CD4-positive, alpha-beta T cell treated with Interleukin-15 for 4 hours (primary cell): Measurements from ENCODE around the gene GPR3.
"Not testable (repeated sequence)": the region's sequence is repeated elsewhere in the genome, so short reads cannot be mapped to it uniquely, and the experiment has no call there.

ENCODE experiments used
- DNase-seq: peaks from one replicate; pipeline ENCODE4 v3.0.0-alpha.2; 2020; ENCODE audit warnings: low spot score

Gene GPR3

DNA sequence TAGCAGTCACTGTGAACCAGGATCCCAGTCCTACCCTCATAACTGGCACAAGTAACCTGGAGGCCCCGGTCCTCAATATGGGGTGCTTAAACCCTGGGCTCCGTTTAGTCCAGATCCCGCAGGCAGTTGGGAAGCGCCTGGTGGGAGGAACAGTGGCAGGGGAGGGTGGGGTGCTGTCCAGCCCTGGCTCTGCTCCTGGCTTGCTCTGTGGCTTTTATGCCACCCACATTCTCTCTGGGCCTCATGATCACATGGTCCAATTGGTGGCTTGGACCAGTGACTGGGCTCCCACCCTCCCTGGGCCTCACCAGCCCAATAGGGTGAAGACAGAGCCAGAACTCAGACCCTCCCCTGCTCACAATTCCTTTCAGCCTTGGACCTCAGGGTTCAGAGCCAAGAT lies 12.2 kb upstream of the GPR3 start:
- no peak for DNase-seq

- no peak for DNase-seq
Measured at GRCh38 chr1:27380766-27381733, 11.4 kb upstream of the GPR3 start.

DNA sequence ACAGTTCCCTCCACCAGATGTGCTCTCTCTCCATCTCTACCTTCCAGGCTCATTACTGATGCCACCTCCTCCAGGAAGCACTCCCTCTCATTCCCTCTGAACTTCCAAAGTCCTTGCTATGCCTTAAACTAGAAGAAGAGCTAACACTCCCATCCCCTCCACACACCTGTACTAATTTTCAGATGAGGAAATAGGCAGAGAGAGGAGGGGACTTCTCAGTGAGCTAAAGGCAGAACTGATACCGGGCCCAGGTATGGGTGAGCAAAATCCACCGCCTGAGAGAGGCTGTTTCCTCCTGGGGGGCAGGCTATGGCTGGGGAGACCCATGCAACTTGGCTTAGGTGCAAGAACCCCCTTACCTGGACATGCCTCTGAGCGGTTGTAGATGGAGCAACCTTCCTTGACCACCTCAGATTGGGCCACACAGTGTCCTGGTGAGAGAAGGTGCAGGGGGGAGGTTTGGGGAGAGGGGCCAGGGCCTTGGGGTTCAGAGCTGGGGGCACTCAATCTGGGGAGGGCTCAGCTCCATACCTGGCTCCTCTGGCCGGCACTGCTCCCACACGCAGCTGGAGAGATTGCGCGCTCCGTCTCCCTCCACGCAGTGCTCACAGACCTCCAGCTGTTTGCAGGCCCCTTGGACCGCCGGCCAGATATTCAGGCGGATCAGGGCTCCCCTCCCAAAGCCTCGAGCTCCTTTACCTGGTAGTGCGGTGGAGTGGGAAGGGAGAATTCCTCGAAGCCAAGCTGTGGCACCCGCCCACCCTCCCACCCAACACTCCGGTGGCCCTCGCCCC lies 10.3 kb upstream of the GPR3 start:
- no peak for DNase-seq

- DNase-seq: peak; percentile 17
Measured at GRCh38 chr1:27383039-27383605, 9.3 kb upstream of the GPR3 start, which contains the start of gene CD164L2. TSS of gene CD164L2 (minus strand) at chr1:27383333. CDS start at chr1:27383239, 94 bp downstream.

- no peak for DNase-seq
Measured at GRCh38 chr1:27383661-27384060, 8.8 kb upstream of the GPR3 start.

DNA sequence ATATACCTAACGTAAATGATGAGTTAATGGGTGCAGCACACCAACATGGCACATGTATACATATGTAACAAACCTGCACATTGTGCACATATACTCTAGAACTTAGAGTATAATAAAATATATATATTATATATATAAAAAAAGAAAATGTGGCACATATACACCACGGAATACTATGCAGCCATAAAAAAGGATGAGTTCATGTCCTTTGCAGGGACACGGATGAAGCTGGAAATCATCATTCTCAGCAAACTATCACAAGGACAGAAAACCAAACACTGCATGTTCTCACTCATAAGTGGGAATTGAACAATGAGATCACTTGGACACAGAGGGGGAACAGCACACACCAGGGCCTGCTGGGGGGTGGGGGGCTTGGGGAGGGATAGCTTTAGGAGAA lies 7.6 kb upstream of the GPR3 start:
- not testable (repeated sequence) for DNase-seq

- peak; percentile 78 for DNase-seq
Measured at GRCh38 chr1:27388337-27389005, 4.0 kb upstream of the GPR3 start.

DNA sequence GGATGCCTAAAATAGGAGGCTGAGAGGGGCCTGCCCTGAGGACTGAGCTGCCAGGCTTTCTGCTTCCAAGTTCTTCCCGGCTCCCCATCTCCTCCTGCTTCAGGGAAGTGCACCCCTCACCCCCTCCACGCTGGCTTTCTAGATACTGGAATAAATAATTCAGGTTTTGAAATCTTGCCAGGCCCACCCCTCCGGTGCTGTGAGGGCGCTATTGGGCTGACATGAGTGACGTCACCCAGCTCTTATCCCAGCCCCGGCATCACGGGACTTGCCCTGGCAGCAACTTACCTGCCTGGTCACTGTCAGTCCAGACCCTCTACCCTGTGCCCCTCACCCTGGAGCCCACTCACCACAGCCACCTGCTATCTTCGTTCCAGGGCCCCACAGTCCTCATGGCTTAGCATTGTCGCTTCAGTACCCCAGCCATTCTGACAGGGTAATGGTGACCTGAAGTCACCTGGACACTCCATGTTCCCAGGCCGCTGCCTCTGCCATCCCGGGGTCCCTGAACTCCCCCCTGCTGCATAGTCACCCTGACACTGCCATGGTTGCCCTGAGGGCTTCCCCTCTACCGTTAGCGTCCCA lies 819 bp upstream of the GPR3 start:
- DNase-seq: no peak

DNA sequence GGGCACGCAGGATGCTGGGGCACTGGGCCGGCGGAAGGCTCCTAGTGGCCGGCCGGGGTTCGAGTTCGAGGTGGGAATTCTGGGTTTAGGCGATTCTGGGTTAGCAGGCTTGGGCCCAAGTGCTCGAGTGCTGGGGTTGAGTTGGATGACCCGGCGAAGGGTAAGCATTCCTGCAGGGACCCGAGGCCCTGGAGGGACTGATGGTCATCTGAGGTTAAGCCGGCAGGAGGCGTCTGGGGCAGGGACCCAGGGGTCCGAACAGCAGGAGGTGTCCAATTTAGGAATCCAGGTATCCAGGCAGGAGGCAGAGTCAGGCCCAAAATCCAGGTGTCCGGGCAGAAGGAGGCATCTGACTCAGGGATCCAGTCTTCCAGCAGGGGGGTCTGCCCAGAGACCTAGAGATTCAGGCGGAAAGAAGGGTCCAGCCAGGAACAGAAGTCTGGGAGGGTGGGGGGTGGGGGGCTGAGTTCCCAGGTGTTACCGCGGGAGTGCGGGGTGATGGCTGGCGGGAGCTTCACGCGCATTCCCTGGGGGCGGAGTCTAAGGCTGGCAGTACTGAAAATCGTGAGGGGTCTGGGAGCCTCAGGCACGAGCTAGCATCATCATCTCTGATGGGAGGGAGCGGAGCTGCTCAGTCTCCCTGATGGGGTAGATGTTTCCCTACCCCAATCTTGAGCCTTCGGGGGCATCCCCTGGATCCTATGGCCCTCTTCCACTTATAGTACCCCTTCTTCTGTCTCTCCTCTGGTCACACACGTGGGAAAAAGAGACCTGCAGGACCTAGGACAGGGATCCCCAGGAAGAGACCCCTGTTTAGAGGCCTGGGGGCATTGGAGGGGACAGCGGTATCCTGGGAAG lies 585 bp downstream of the GPR3 start:
- no peak for DNase-seq

GRCh38 chr1:27393641-27394281 lies 1.3 kb downstream of the GPR3 start:
- no peak for DNase-seq

DNA sequence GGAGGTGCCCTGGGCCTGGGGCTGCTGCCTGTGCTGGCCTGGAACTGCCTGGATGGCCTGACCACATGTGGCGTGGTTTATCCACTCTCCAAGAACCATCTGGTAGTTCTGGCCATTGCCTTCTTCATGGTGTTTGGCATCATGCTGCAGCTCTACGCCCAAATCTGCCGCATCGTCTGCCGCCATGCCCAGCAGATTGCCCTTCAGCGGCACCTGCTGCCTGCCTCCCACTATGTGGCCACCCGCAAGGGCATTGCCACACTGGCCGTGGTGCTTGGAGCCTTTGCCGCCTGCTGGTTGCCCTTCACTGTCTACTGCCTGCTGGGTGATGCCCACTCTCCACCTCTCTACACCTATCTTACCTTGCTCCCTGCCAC lies 1.8 kb downstream of the GPR3 start:
- DNase-seq: no peak

- no peak for DNase-seq
Measured at GRCh38 chr1:27394925-27395324, 2.5 kb downstream of the GPR3 start.

DNA sequence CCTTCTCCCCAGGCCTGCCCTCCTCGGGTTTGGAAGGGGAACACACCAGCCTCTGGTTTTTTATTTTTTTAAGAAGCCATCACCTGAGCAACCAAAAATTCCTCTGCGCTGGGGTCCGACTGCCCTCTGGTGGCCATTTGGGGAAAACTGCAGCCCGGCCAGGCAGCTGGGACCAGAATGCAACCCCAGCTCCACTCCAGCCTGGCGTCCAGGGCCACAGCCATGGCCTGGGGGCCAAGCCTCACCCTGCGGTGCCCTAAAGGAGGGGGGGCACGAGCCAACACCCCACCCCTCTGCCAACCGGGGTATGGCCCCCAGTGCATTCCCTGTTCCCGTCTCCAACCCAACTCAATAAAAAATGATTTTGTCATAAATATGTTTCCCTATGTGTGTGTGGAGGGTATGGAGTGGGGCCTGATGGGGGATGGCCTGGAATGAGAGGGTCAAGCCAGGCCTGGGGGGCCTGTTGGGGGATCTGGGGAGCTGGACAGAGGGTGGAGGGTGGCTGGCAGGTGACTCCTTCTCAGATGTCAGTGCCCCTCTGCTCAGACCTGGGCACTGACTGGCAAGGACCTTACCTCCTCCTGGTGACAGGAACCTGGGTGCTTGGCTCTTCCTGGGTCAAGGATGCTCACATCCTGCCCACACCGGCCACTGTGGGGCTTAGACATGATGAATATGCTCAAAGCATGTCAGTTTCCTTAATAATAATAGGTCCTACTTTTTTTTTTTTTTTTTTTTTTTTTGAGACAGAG lies 3.2 kb downstream of the GPR3 start:
- peak; percentile 84 for DNase-seq

DNA sequence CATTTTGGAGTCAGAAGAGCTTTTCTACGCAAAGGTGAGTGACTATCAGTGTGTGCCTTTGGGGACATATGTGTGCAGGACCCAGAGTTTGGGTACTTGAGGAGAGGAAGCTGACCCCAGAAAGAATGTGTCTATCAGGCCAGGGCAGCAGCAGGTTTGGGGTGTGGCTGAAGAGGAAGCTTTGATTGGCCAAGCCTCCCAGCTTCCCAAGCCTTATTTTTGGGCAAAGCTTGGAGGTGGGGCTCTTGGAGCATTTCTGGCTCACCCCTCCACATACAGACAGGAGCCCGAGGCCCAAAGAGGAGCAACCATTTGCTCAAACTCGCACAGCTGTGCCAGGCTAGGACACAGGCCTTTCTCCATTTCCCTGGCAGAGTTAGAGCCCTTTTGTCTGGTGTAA lies 4.7 kb downstream of the GPR3 start:
- DNase-seq: no peak

DNA sequence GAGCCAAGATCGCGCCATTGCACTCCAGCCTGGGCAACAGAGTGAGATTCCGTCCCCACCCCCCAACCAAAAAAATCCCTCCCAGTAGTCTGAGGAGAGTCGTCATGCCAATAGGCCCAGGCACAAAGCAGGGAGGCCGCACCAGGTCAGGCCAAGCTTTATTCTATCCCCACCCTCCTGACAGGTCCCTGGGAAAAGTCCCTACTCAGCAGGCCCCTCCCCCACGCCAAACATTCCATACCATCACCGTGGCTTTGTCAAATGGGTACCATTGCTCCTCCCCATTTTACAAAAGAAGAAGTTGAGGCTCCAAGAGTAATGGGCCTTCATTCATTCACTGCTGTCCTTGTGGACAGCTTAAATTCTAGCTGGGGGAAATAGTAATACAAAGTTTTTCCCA lies 5.3 kb downstream of the GPR3 start:
- DNase-seq: no peak

DNA sequence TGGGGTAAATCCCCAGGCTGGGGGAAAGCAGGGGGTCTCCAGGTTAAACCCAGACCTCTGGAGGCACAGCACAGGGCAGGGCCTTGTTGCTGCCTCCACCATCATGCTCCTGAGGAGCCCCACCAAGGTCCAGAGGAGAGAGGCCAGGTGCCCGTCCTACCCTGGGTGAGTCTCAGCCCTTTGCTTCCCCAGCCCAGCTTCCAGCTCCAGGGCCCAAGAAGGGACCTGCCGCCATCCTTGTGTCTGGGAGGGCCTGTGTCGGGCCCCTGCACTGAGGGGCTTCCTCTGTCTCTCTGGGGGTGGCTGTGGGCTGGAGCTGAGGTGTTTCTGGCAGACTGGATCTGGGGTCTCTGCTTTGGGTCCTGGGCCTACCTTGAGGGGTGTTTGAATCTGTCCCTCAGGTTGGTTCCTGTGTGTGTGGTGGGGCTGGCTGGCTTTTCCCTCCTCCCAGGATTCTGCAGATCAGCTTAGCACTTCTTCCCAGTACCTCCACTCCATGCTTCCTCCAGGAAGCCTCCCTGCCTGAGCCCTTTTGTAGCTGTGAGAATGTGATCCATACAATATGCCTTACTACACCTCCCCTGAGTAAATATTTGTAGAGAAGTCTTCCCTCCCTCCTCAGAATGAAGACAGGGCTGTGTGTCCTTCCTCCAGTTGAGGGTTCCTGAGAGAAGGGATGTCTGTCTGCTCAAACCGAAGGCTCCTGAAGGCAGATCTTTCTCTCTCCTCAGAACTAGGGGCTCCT lies 6.2 kb downstream of the GPR3 start:
- no peak for DNase-seq

GRCh38 chr1:27399251-27400025 lies 7.0 kb downstream of the GPR3 start:
- DNase-seq: no peak
